ENCODE results near the gene MRPL28.
A peak's percentile ranks its signal among the peaks of the same experiment; 100 is the strongest.

DNA sequence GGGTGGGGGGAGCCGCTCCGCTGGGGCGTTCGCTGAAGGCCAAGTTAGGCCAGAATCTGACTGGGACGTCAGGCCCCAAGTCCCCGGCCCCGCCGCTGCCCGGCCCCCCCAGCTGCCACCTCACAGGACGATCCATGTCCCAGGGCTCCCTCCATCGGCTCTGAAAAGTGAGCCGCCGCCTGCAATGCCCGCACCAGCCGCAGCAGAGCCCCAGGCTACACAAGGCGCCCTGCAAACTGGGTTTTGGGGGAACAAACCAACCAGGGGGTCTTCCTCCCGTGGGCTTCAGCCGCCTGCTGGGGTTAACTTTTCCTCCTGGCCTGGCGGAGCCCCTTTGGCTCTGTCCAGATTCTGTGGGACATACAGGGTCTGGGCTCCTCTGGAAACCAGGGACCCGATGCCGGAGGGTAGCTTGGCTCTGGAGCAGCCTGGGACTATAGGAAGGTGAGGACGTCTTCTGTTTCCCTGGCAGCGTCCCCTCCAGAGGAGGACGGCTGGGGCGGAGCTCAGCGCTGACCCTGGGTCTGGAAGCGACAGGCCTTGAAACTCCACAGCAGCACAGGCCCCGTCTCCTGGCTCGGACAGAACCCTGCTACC is 27.5 kb upstream of the MRPL28 start:
- TF ChIP-seq, protein P1, sequence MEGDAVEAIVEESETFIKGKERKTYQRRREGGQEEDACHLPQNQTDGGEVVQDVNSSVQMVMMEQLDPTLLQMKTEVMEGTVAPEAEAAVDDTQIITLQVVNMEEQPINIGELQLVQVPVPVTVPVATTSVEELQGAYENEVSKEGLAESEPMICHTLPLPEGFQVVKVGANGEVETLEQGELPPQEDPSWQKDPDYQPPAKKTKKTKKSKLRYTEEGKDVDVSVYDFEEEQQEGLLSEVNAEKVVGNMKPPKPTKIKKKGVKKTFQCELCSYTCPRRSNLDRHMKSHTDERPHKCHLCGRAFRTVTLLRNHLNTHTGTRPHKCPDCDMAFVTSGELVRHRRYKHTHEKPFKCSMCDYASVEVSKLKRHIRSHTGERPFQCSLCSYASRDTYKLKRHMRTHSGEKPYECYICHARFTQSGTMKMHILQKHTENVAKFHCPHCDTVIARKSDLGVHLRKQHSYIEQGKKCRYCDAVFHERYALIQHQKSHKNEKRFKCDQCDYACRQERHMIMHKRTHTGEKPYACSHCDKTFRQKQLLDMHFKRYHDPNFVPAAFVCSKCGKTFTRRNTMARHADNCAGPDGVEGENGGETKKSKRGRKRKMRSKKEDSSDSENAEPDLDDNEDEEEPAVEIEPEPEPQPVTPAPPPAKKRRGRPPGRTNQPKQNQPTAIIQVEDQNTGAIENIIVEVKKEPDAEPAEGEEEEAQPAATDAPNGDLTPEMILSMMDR (IDR thresholded peaks at IDR 0.05) = peak; percentile 43
- no peak for TF ChIP-seq EZH2 (IDR thresholded peaks at IDR 0.05)

Data from neural progenitor cell (in vitro differentiated cells).